Keratinocyte (primary cell): ENCODE data around the gene CCNY.

Experiments used
- CTCF ChIP-seq, 3 experiments: IDR thresholded peaks in 1 of 3; conservative IDR thresholded peaks in 1 of 3; optimal IDR thresholded peaks in 1 of 3; 2 replicates in 2 of 3; 3 replicates in 1 of 3; pipeline versions ENCODE3 to v1.5.1; 2011; ENCODE audit warnings: low read length in 3 of 3, mild to moderate bottlenecking in 3 of 3, moderate library complexity in 2 of 3, control low read depth in 1 of 3, inconsistent platforms in 1 of 3; ENCODE audit not compliant: insufficient read depth in 2 of 3; ENCODE audit errors: extremely low read depth in 1 of 3
- EZH2 ChIP-seq: IDR thresholded peaks from one replicate; pipeline ENCODE4 v1.6.1; 2012; ENCODE audit warnings: inconsistent platforms, mild to moderate bottlenecking, low read length, moderate library complexity

GRCh38 chr10:35487336-35488034 lies 151.2 kb downstream of the CCNY start:
- TF ChIP-seq CTCF (optimal IDR thresholded peaks at IDR 0.05 in 1 of 3, IDR thresholded peaks at IDR 0.05 in 1 of 3, conservative IDR thresholded peaks at IDR 0.05 in 1 of 3; ENCODE audit: extremely low read depth in 1 of 3, insufficient read depth in 2 of 3, low read length in 3 of 3) = no peak
- TF ChIP-seq EZH2 = no peak
